Ovary (tissue), 3 donors: Measurements from ENCODE around the gene PHEX.

Source experiments
- CTCF ChIP-seq, 3 donors: fragments of 450-650 bp in 2 of 3; fragments of 200-600 bp in 1 of 3; IDR thresholded peaks; one replicate each; pipeline versions ENCODE4 v1.5.1 to v1.8.0; 2016 to 2022; ENCODE audit warnings: antibody characterized with exemption in 3 of 3, mild to moderate bottlenecking in 1 of 3
- EP300 ChIP-seq: sonication (generic); formaldehyde crosslinking; IDR thresholded peaks from one replicate; pipeline ENCODE4 v1.6.1; 2017; ENCODE audit warnings: antibody characterized with exemption
- POLR2A ChIP-seq: fragments of 450-650 bp; IDR thresholded peaks from one replicate; pipeline ENCODE4 v1.6.1; 2017; ENCODE audit warnings: antibody characterized with exemption, mild to moderate bottlenecking, moderate library complexity
- donor health status: DM: no; HTN: no; CAD: no.

- TF ChIP-seq CTCF (IDR thresholded peaks at IDR 0.05) (no peak), POLR2A (no peak), EP300 (no peak)
Observed at GRCh38 chrX:22147214-22147613, 115.1 kb downstream of the PHEX start.
